Spleen (tissue), 11 donors: ENCODE data around the gene CDKN2C. TPM values are rescaled to one million over a fixed set of nuclear protein-coding genes. Genes with fewer than 3 reads are reported as not detected.

Source experiments
- DNase-seq: peaks from one replicate; pipeline ENCODE4 v3.0.0-alpha.2; 2020
- H3K27ac ChIP-seq, 8 donors: fragments of 200-600 bp; sonication (generic) in 7 of 8; 1 replicate in 4 of 8; 2 replicates in 4 of 8; pipeline versions ENCODE4 v1.5.0 to v1.8.0; 2016 to 2021; ENCODE audit warnings: inconsistent platforms in 4 of 8, mild to moderate bottlenecking in 4 of 8, moderate library complexity in 1 of 8
- H3K27me3 ChIP-seq, 7 donors: fragments of 200-600 bp; sonication (generic) in 6 of 7; replicated peaks in 1 of 7; 1 replicate in 4 of 7; 2 replicates in 3 of 7; pipeline versions ENCODE4 v1.5.0 to v1.8.0; 2016 to 2021; ENCODE audit warnings: inconsistent platforms in 3 of 7, mild to moderate bottlenecking in 1 of 7
- H3K36me3 ChIP-seq, 6 donors: fragments of 200-600 bp; sonication (generic) in 5 of 6; 1 replicate in 4 of 6; 2 replicates in 2 of 6; pipeline versions ENCODE4 v1.5.0 to v1.8.0; 2016 to 2021; ENCODE audit warnings: inconsistent platforms in 2 of 6
- H3K4me1 ChIP-seq, 6 donors: fragments of 200-600 bp; sonication (generic) in 5 of 6; 1 replicate in 3 of 6; 2 replicates in 3 of 6; pipeline versions ENCODE4 v1.5.0 to v1.8.0; 2016 to 2021; ENCODE audit warnings: inconsistent platforms in 3 of 6
- H3K4me3 ChIP-seq, 8 donors: fragments of 200-600 bp; sonication (generic) in 7 of 8; 1 replicate in 4 of 8; 2 replicates in 4 of 8; pipeline versions ENCODE4 v1.5.0 to v1.8.0; 2016 to 2021; ENCODE audit warnings: inconsistent platforms in 4 of 8, mild to moderate bottlenecking in 4 of 8, moderate library complexity in 2 of 8
- H3K9me3 ChIP-seq, 8 donors: fragments of 200-600 bp; sonication (generic) in 7 of 8; 1 replicate in 4 of 8; 2 replicates in 4 of 8; pipeline versions ENCODE4 v1.5.0 to v1.8.0; 2016 to 2021; ENCODE audit warnings: inconsistent platforms in 4 of 8
- CTCF ChIP-seq, 11 experiments: fragments of 200-600 bp in 7 of 11; fragments of 450-650 bp in 4 of 11; sonication (generic) in 4 of 11; IDR thresholded peaks in 8 of 11; conservative IDR thresholded peaks in 3 of 11; 1 replicate in 7 of 11; 2 replicates in 4 of 11; pipeline versions ENCODE4 v1.4.0 to v1.8.0; 2016 to 2021; ENCODE audit warnings: antibody characterized with exemption in 11 of 11, inconsistent platforms in 4 of 11, mild to moderate bottlenecking in 1 of 11
- POLR2A ChIP-seq, 3 donors: fragments of 450-650 bp; IDR thresholded peaks; one replicate each; pipeline ENCODE4 v1.5.1; 2017; ENCODE audit warnings: antibody characterized with exemption in 3 of 3, mild to moderate bottlenecking in 1 of 3
- POLR2AphosphoS5 ChIP-seq, 3 donors: sonication (generic); formaldehyde crosslinking; IDR thresholded peaks; one replicate each; pipeline ENCODE4 v1.5.1; 2017; ENCODE audit warnings: antibody characterized with exemption in 3 of 3
- WGBS, 5 donors: extraction: QIAGEN DNeasy Blood & Tissue Kit in 3 of 5; methylation state at CpG; one replicate each; pipeline versions ENCODE4 v1.1.5 to v1.1.7; 2013 to 2018; 5-methylcytosine and 5-hydroxymethylcytosine counted together
- intact Hi-C: fragments of 100-400 bp; cut with DNase I; formaldehyde crosslinking; loops from one replicate; pipeline ENCODE4 v1.15.0; 2023; ENCODE audit warnings: low total_unique reads
- polyA plus RNA-seq, 3 donors: library from polyadenylated mRNA; stranded (reverse); fragments of 200-250 nt; gene quantifications; one replicate each; pipeline ENCODE4 v1.2.1, GENCODE V29; 2013
- total RNA-seq, 7 donors: library from RNA; depleted of rRNA in 3 of 7; stranded (reverse); fragments of >200 nt in 3 of 7; fragmentation: NEBNext Ultra II Directional in 4 of 7; extraction: Animal tissue kit (Norgen Biotek cat#: 25700) in 4 of 7; gene quantifications; one replicate each; pipeline versions ENCODE4 v1.1.0 to v1.2.1, GENCODE V29; 2016 to 2021
- donor health status: healthy with polysubstance abuse.
- donor health status: DM: no; HTN: no; CAD: no; lungs with moderate emphysema.
- donor health status: DM: no; HTN: no; CAD: no.
- donor health status: Bipolar disorder and iron deficiency.
- donor health status: healthy.
- donor health status: DM: no; HTN: no; CAD: no.
- donor health status: DM: yes; HTN: yes; CAD: no.

CDKN2C gene
- total and polyA plus RNA-seq, 10 donors: 6.9 to 18.2 (median 11.4) TPM

GRCh38 chr1:50992532-50993318 lies 22.7 kb downstream of the CDKN2C start:
- H3K4me3 ChIP-seq: no peak overlapping the region
- no peaks in the 10 kb centered on the region for H3K9me3 ChIP-seq
- intact Hi-C loops: no loop called here
- no peak for DNase-seq
- no peaks in the 10 kb centered on the region for H3K4me1 ChIP-seq
- no peak overlapping the region for H3K27ac ChIP-seq
- H3K36me3 ChIP-seq: no peaks in the 10 kb centered on the region
- WGBS, 5 donors: 88 to 90% (median 90%) methylated on average over 3 of the region's 3 CpGs
- TF ChIP-seq CTCF (IDR thresholded peaks at IDR 0.05 in 8 of 11, conservative IDR thresholded peaks at IDR 0.05 in 3 of 11) (no peak), POLR2AphosphoS5 (IDR thresholded peaks at IDR 0.05) (no peak), POLR2A (IDR thresholded peaks at IDR 0.05) (no peak)
- no peaks in the 10 kb centered on the region for H3K27me3 ChIP-seq

DNA sequence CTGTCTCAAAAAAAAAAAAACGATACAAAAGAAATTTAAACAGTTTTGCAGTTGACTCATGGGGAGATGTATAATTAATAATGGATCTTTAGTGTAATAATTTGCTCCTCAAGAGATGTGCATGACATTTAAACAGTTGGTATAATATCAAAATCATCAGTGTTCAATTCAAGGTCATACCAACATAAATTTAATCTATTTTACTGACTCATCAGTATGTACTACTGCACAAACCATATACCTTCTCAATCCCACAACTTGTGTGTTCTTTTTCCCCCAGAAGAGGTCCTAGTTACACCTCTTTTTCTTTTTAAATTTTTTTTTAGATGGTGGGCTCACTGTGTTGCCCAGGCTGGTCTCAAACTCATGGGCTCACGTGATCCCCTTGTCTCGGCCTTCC lies 23.6 kb downstream of the CDKN2C start:
- Histone ChIP-seq H3K9me3 (no peaks in the 10 kb centered on the region), H3K27ac (no peak overlapping the region), H3K36me3 (no peaks in the 10 kb centered on the region), H3K4me1 (no peaks in the 10 kb centered on the region), H3K27me3 (no peaks in the 10 kb centered on the region), H3K4me3 (no peak overlapping the region)
- TF ChIP-seq POLR2AphosphoS5 (IDR thresholded peaks at IDR 0.05) (no peak), CTCF (IDR thresholded peaks at IDR 0.05 in 8 of 11, conservative IDR thresholded peaks at IDR 0.05 in 3 of 11) (no peak), POLR2A (IDR thresholded peaks at IDR 0.05) (no peak)
- intact Hi-C loops: no loop called here
- 92 to 99% (median 95%) methylated on average over 3 of the region's 3 CpGs for WGBS, 5 donors
- no peak for DNase-seq

DNA sequence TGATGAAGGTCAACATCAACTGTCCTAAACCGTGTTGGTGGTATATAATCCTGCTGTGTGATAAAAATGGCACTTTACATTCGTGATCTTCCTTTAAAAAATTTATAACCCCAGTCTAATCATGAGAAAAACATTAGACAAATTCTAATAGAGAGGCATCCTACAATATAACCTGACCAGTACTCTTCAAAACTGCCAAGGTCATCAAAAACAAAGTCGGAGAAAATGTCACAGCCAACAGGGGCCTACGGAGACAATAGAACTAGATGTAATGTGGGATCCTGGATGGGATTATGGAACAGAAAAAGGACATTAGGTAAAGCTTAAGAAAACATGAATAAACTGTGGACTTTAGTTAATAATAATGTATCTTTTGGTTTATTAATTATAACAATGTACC lies 25.0 kb downstream of the CDKN2C start:
- 78 to 84% (median 82%) methylated on average over 4 of the region's 4 CpGs for WGBS, 5 donors
- H3K36me3 ChIP-seq: no peaks in the 10 kb centered on the region
- H3K27ac ChIP-seq: no peak overlapping the region
- TF ChIP-seq POLR2A (IDR thresholded peaks at IDR 0.05) (no peak), POLR2AphosphoS5 (IDR thresholded peaks at IDR 0.05) (no peak), CTCF (IDR thresholded peaks at IDR 0.05 in 8 of 11, conservative IDR thresholded peaks at IDR 0.05 in 3 of 11) (no peak)
- peaks cover 0 to 5% (median 0%) of the 10 kb centered on the region in 8 donors for H3K9me3 ChIP-seq
- DNase-seq: no peak
- H3K4me3 ChIP-seq: no peak overlapping the region
- no peaks in the 10 kb centered on the region for H3K27me3 ChIP-seq
- intact Hi-C loops: no loop called here
- H3K4me1 ChIP-seq: no peaks in the 10 kb centered on the region

DNA sequence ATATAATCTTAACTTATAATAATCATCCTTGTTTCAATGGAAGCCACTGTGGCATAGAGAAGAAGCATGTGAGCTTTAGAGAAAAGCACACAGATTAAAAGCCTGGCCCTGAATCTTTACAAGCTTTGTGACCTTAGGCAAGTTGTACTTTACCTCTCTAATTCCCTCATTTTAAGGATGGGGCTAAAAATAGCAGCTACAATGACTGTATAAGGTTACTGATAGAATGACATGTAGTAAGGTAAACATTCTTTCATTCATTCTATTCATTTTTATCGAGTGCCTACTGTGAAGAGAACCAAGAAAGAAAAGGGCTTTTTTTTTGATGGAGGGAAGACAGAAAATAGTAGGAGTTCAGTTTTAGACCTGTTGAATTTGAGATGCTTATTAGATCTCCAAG lies 25.6 kb downstream of the CDKN2C start:
- intact Hi-C loops: no loop called here
- 80 to 89% (median 86%) methylated on average over 1 of the region's 1 CpG for WGBS, 5 donors
- no peak for DNase-seq
- Histone ChIP-seq H3K9me3 (peaks cover 0 to 5% (median 0%) of the 10 kb centered on the region in 8 donors), H3K27ac (no peak overlapping the region), H3K4me1 (no peaks in the 10 kb centered on the region), H3K4me3 (no peak overlapping the region), H3K36me3 (no peaks in the 10 kb centered on the region), H3K27me3 (no peaks in the 10 kb centered on the region)
- TF ChIP-seq CTCF (IDR thresholded peaks at IDR 0.05 in 8 of 11, conservative IDR thresholded peaks at IDR 0.05 in 3 of 11): no peak
- no peak for TF ChIP-seq POLR2AphosphoS5 (IDR thresholded peaks at IDR 0.05)
- no peak for TF ChIP-seq POLR2A (IDR thresholded peaks at IDR 0.05)
